HepG2 (cell line): ENCODE measurements around the gene PPP4C. TPM values are rescaled to one million over a fixed set of nuclear protein-coding genes. Genes with fewer than 3 reads are reported as not detected.

Experiments
- ATAC-seq: fragments of 200-7000 bp; cut with Tn5 transposase; 3 replicates; pipeline ENCODE4 v1.9.1; 2020; ENCODE audit warnings: mild to moderate bottlenecking, moderate library complexity
- BruUV-seq: library from RNA; stranded (reverse); fragments of 400-500 nt; replicated peaks from 2 replicates; lab custom pipeline; 2021; lab: Mats Ljungman, UMichigan
- CTCF ChIA-PET: fragments of 300-600 bp; formaldehyde crosslinking; extraction: SDS; loops from one replicate; lab custom pipeline; 2021; ENCODE audit warnings: low total read pairs, inconsistent platforms, low intra/inter-chr PET ratio; lab: Yijun Ruan, JAX
- POLR2A ChIA-PET: fragments of 350-600 bp; sonication (Branson Sonifier 250); formaldehyde crosslinking; loops from one replicate; lab custom pipeline; 2020; ENCODE audit warnings: antibody characterized with exemption, inconsistent platforms; lab: Yijun Ruan, JAX
- DNase-seq: peaks from one replicate; pipeline ENCODE4 v3.0.0-alpha.2; 2015; ENCODE audit warnings: low spot score
- FAIRE-seq: peaks from 3 replicates; lab custom pipeline; 2011; peaks lifted over from hg19 to GRCh38; lab: Jason Lieb, UNC
- H2AFZ ChIP-seq: one replicate; pipeline ENCODE4 v1.6.1; 2011; ENCODE audit warnings: low read length, inconsistent platforms
- H3K27ac ChIP-seq: fragments of 300-600 bp; 3 replicates; pipeline ENCODE4 v1.8.0; 2011; ENCODE audit warnings: mixed run types, mild to moderate bottlenecking, mixed read lengths, low read length, inconsistent platforms; ENCODE audit not compliant: insufficient read depth; ENCODE audit errors: extremely low read length
- H3K27me3 ChIP-seq, 2 experiments: fragments of 200-600 bp in 1 of 2; 2 replicates in 1 of 2; 3 replicates in 1 of 2; pipeline versions ENCODE4 v1.6.0 to v1.8.0; 2011; ENCODE audit warnings: low read length in 2 of 2, mild to moderate bottlenecking in 2 of 2, moderate library complexity in 2 of 2, inconsistent platforms in 1 of 2; ENCODE audit not compliant: insufficient read depth in 2 of 2, control insufficient read depth in 1 of 2
- H3K36me3 ChIP-seq, 2 experiments: fragments of 200-600 bp in 1 of 2; replicated peaks in 1 of 2; 2 replicates in 1 of 2; 3 replicates in 1 of 2; pipeline versions ENCODE4 v1.5.1 to v1.8.0; 2011; ENCODE audit warnings: low read length in 2 of 2, inconsistent platforms in 1 of 2; ENCODE audit not compliant: insufficient read depth in 2 of 2, control insufficient read depth in 1 of 2
- H3K4me1 ChIP-seq: 2 replicates; pipeline ENCODE4 v1.5.1; 2012; ENCODE audit warnings: low read length, inconsistent platforms; ENCODE audit not compliant: insufficient read depth
- H3K4me2 ChIP-seq: 2 replicates; pipeline ENCODE4 v1.6.0; 2011; ENCODE audit warnings: low read depth, low read length, inconsistent platforms
- H3K4me3 ChIP-seq, 3 experiments: fragments of 200-600 bp in 1 of 3; sonication (generic), shearing (Covaris generic) in 1 of 3; replicated peaks in 1 of 3; 2 replicates each; pipeline ENCODE4 v1.5.1; 2011 to 2016; ENCODE audit warnings: low read length in 3 of 3, inconsistent platforms in 2 of 3, low read depth in 2 of 3, mild to moderate bottlenecking in 2 of 3, control low read depth in 1 of 3, mixed read lengths in 1 of 3; ENCODE audit not compliant: insufficient read depth in 1 of 3
- H3K79me2 ChIP-seq: one replicate; pipeline ENCODE4 v1.6.1; 2011; ENCODE audit warnings: low read length, inconsistent platforms; ENCODE audit not compliant: insufficient read depth
- H3K9ac ChIP-seq: 2 replicates; pipeline ENCODE4 v1.6.0; 2011; ENCODE audit warnings: mild to moderate bottlenecking, low read depth, low read length, inconsistent platforms; ENCODE audit not compliant: insufficient read depth
- H3K9me3 ChIP-seq: 2 replicates; pipeline ENCODE4 v1.5.1; 2012; ENCODE audit warnings: mild to moderate bottlenecking, low read length
- H4K20me1 ChIP-seq: 2 replicates; pipeline ENCODE4 v1.6.0; 2011; ENCODE audit warnings: inconsistent platforms, mild to moderate bottlenecking, low read length, moderate library complexity; ENCODE audit not compliant: insufficient read depth
- AGO2 ChIP-seq: fragments of 200-400 bp; formaldehyde crosslinking; optimal IDR thresholded peaks from 2 replicates; pipeline ENCODE3; 2017; ENCODE audit warnings: mild to moderate bottlenecking, low read depth, low read length, moderate library complexity
- DPF2 ChIP-seq: sonication (generic); formaldehyde crosslinking; IDR thresholded peaks from 2 replicates; pipeline ENCODE4 v1.4.0; 2020; ENCODE audit warnings: mild to moderate bottlenecking, low read depth, missing genetic modification reagents, borderline replicate concordance
- HMG20B ChIP-seq: conservative IDR thresholded peaks from 2 replicates; pipeline ENCODE4 v1.6.1; 2016; ENCODE audit warnings: missing genetic modification reagents, missing compliant biosample characterization
- HMGA1 ChIP-seq: sonication (generic); formaldehyde crosslinking; conservative IDR thresholded peaks from 2 replicates; pipeline ENCODE4 v1.4.0; 2020; ENCODE audit warnings: missing genetic modification reagents
- RBFOX2 ChIP-seq: fragments of 200-400 bp; formaldehyde crosslinking; IDR thresholded peaks from 2 replicates; pipeline ENCODE4 v1.6.1; 2017; ENCODE audit warnings: low read depth, mild to moderate bottlenecking, low read length
- SALL2 ChIP-seq: sonication (generic); formaldehyde crosslinking; IDR thresholded peaks from 2 replicates; pipeline ENCODE4 v1.8.1; 2023; ENCODE audit warnings: mild to moderate bottlenecking, missing genetic modification reagents, inconsistent platforms
- SP1 ChIP-seq, 2 experiments: fragments of 450-650 bp in 1 of 2; sonication (generic) in 1 of 2; formaldehyde crosslinking in 1 of 2; IDR thresholded peaks; 2 replicates each; pipeline versions ENCODE4 v1.4.0 to v1.6.1; 2016 to 2020; ENCODE audit warnings: missing genetic modification reagents in 1 of 2
- TAF15 ChIP-seq: fragments of 200-400 bp; formaldehyde crosslinking; IDR thresholded peaks from one replicate; pipeline ENCODE4 v1.6.1; 2018; ENCODE audit warnings: mild to moderate bottlenecking, low read depth, low read length; ENCODE audit not compliant: poor library complexity, severe bottlenecking
- ZNF724P ChIP-seq: sonication (generic); formaldehyde crosslinking; IDR thresholded peaks from 2 replicates; pipeline ENCODE4 v1.8.0; 2022; ENCODE audit warnings: missing genetic modification reagents, borderline replicate concordance
- WGBS: methylation state at CpG from one replicate; pipeline ENCODE4 v1.1.6; 2017; ENCODE audit warnings: low lambda C conversion rate; 5-methylcytosine and 5-hydroxymethylcytosine counted together
- in situ Hi-C: cut with HindIII; loops from 2 replicates; pipeline ENCODE4 v1.10.0; 2017; ENCODE audit warnings: low pct_unique_long_range_greater_than_20kb; ENCODE audit not compliant: extremely low pct_ligation_motif_present
- intact Hi-C: fragments of 100-400 bp; cut with micrococcal nuclease; formaldehyde crosslinking; loops from one replicate; pipeline ENCODE4 v1.10.0; 2022; ENCODE audit not compliant: unreplicated experiment
- polyA plus RNA-seq, 8 experiments: library from polyadenylated mRNA; depleted of rRNA in 3 of 8; stranded (reverse) in 7 of 8; unstranded in 1 of 8; fragments of >200 nt; fragmentation: Illumina TruSeq in 4 of 8; extraction: Trizol in 4 of 8; gene quantifications; 2 replicates each; pipeline versions ENCODE4 v1.2.1 to v1.2.3, GENCODE V29; 2011 to 2016; ENCODE audit warnings: low read depth in 4 of 8, missing spikeins in 1 of 8, mixed read lengths in 1 of 8; ENCODE audit not compliant: insufficient read depth in 1 of 8
- total RNA-seq, 5 experiments: library from RNA; depleted of rRNA; stranded (reverse); fragments of >200 nt; fragmentation: Illumina TruSeq; extraction: Trizol; gene quantifications; 2 replicates each; pipeline ENCODE4 v1.2.3, GENCODE V29; 2016; ENCODE audit warnings: low read depth in 1 of 5
- TF ChIP-seq, protein P1 (sequence below): sonication (generic); formaldehyde crosslinking; IDR thresholded peaks from 2 replicates; pipeline ENCODE4 v1.4.0; 2020; ENCODE audit warnings: mild to moderate bottlenecking, missing genetic modification reagents
- TF ChIP-seq, protein P2 (sequence below): sonication (generic); formaldehyde crosslinking; IDR thresholded peaks from 2 replicates; pipeline ENCODE4 v1.4.0; 2020; ENCODE audit warnings: mild to moderate bottlenecking, missing genetic modification reagents

PPP4C gene
- total and polyA plus RNA-seq, 2 of the 13 experiments (the other 11 are each of a cell fraction or from before 2014, with no cell fraction given) = 176 to 220 TPM

DNA sequence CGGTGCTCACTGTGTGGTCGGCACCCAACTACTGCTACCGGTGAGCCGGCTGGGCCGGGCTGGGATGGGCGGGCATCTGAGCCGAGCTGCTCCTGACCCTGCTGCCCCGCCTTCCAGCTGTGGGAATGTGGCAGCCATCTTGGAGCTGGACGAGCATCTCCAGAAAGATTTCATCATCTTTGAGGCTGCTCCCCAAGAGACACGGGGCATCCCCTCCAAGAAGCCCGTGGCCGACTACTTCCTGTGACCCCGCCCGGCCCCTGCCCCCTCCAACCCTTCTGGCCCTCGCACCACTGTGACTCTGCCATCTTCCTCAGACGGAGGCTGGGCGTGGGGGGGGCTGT, 9.0 kb downstream of the PPP4C start:
- CTCF ChIA-PET = no interaction called here
- no peak overlapping the region for H2AFZ ChIP-seq
- TF ChIP-seq HMG20B (no peak), DPF2 (CRISPR knock-in tag) (no peak), SP1 (IDR thresholded peaks at IDR 0.05) (no peak), SP1 (CRISPR knock-in tag; IDR thresholded peaks at IDR 0.05) (no peak), AGO2 (peak; percentile 13), TAF15 (no peak), HMGA1 (CRISPR knock-in tag) (no peak), ZNF724P (CRISPR knock-in tag) (no peak), SALL2 (CRISPR knock-in tag) (no peak), RBFOX2 (peak; percentile 57)
- TF ChIP-seq, protein P1, sequence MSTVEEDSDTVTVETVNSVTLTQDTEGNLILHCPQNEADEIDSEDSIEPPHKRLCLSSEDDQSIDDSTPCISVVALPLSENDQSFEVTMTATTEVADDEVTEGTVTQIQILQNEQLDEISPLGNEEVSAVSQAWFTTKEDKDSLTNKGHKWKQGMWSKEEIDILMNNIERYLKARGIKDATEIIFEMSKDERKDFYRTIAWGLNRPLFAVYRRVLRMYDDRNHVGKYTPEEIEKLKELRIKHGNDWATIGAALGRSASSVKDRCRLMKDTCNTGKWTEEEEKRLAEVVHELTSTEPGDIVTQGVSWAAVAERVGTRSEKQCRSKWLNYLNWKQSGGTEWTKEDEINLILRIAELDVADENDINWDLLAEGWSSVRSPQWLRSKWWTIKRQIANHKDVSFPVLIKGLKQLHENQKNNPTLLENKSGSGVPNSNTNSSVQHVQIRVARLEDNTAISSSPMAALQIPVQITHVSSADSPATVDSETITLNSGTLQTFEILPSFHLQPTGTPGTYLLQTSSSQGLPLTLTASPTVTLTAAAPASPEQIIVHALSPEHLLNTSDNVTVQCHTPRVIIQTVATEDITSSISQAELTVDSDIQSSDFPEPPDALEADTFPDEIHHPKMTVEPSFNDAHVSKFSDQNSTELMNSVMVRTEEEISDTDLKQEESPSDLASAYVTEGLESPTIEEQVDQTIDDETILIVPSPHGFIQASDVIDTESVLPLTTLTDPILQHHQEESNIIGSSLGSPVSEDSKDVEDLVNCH (CRISPR knock-in tag) = no peak
- TF ChIP-seq, protein P2, sequence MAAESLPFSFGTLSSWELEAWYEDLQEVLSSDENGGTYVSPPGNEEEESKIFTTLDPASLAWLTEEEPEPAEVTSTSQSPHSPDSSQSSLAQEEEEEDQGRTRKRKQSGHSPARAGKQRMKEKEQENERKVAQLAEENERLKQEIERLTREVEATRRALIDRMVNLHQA (CRISPR knock-in tag) = no peak
- TF ChIP-seq, all 625 proteins: peak for 2
- in situ Hi-C loops (loop anchor here (25.0 kb wide), 1 partner anchor 553 kb away; no protein-coding TSS in a partner anchor), intact Hi-C loops (loop anchor here (10.0 kb wide), 1 partner anchor 570 kb away; the partner anchor contains the start of genes FBRS and PRR14)
- POLR2A ChIA-PET = interaction anchor here (2.2 kb wide), 1 partner anchor 19 kb away, joined by 11 read pairs; the partner anchor contains the start of gene ALDOA
- Histone ChIP-seq H4K20me1 (no peaks in the 10 kb centered on the region), H3K4me3 (no peak overlapping the region), H3K36me3 (peaks cover 24 to 45% of the 10 kb centered on the region in 2 experiments), H3K9me3 (no peaks in the 10 kb centered on the region), H3K4me2 (no peak overlapping the region), H3K4me1 (peaks cover 47% of the 10 kb centered on the region), H3K79me2 (peaks cover 16% of the 10 kb centered on the region), H3K9ac (no peak overlapping the region), H3K27me3 (no peaks in the 10 kb centered on the region), H3K27ac (no peak overlapping the region)
- FAIRE-seq (no peak), DNase-seq (no peak), ATAC-seq (no peak)
- BruUV-seq = no TSS peak
- 95% methylated on average over 17 of the region's 17 CpGs for WGBS
